ENCODE measurements around the gene OPN3. TPM values are rescaled to one million over a fixed set of nuclear protein-coding genes. Genes with fewer than 3 reads are reported as not detected.
"Not testable (repeated sequence)": the region's sequence is repeated elsewhere in the genome, so short reads cannot be mapped to it uniquely, and the experiment has no call there.

The OPN3 gene, protein sequence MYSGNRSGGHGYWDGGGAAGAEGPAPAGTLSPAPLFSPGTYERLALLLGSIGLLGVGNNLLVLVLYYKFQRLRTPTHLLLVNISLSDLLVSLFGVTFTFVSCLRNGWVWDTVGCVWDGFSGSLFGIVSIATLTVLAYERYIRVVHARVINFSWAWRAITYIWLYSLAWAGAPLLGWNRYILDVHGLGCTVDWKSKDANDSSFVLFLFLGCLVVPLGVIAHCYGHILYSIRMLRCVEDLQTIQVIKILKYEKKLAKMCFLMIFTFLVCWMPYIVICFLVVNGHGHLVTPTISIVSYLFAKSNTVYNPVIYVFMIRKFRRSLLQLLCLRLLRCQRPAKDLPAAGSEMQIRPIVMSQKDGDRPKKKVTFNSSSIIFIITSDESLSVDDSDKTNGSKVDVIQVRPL
- 10 to 100 TPM in 1 of 2 donors, 1 to 10 TPM in 1; 9.2 to 14.7 TPM for total RNA-seq

DNA sequence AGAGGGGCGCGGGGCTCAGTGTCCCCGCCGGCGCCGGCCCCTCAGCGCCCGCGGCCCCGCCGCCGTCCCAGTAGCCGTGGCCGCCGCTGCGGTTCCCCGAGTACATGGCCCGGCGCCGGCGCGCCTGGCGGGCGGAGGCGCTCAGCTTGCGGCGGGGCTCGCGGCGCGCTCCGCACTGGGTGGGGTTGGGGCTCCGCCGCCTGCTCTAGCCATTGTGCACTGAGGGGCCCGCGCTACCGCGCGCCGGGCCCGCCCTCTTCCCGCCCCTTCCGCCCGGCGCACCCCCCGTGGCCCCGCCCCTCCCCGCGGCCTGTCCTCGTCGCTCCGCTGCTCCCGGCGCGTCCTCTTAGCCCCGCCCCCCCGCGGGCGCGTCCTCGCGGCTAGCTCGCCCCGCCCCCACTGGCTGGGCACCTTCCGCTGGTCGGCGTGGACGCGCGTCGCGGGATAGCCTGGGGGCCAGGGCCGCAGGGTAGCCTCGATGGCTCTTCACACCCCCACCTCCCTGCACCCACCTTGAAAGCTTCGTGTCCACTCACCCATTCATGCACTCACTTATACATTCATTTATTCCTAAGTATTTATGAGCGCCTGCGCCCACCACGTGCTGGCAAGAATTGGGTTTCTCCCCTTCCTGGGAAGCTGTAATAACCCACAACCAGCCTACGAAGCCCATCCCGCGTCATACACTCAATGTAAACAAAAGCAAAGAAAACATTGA lies at the start of gene OPN3, which contains the start of gene CHML:
OPN3 (minus strand) TSS at position 221 of the 718 bp plus-strand sequence; CDS start at position 106, 115 bp downstream.
CHML (minus strand) TSS at position 221 of the 718 bp plus-strand sequence. CDS start 4,603 bp downstream, outside the sequence.
- Mint-ChIP-seq H3K4me1 (peaks cover 25% of the 10 kb centered on the region), H3K36me3 (ENCODE audit: low read depth) (peaks cover 27% of the 10 kb centered on the region), H3K9me3 (peaks cover 4% of the 10 kb centered on the region), H3K27me3 (no peaks in the 10 kb centered on the region), H3K4me3 (peak within 1 kb of the TSS; percentile 83), H3K27ac (peak within 1 kb of the TSS; percentile 60)
- peak; percentile 97 for ATAC-seq (replicated peaks)

GRCh38 chr1:241688940-241689368 lies 48.8 kb upstream of the OPN3 start:
- Mint-ChIP-seq H3K4me3 (no peak overlapping the region), H3K4me1 (no peaks in the 10 kb centered on the region), H3K27ac (no peak overlapping the region), H3K36me3 (ENCODE audit: low read depth) (no peaks in the 10 kb centered on the region), H3K9me3 (no peaks in the 10 kb centered on the region), H3K27me3 (no peaks in the 10 kb centered on the region)
- ATAC-seq (replicated peaks) = no peak

- Mint-ChIP-seq H3K27ac (no peak overlapping the region), H3K4me3 (no peak overlapping the region), H3K9me3 (no peaks in the 10 kb centered on the region), H3K27me3 (peaks cover 4% of the 10 kb centered on the region), H3K4me1 (no peaks in the 10 kb centered on the region), H3K36me3 (ENCODE audit: low read depth) (no peaks in the 10 kb centered on the region)
- no peak for ATAC-seq (replicated peaks)
Observed at GRCh38 chr1:241684108-241684507, 43.9 kb upstream of the OPN3 start.

DNA sequence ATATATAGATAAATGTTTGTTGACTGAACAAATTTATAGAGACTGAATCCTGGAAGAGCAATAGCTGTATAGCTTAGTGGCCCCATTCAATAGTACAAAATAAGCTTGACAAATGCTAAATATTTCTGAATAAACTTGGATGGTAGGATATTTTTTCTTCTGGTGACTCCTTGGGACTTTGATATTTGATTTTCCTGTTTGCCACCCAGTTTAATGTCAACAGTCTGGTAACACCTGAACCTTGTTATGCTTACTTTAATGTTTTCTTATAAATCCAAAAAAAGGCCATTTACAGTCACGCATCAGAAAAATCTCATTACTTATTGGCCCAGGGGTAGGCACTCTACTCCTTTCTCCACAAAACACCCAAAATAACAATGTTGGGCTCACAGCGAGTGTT lies 42.8 kb upstream of the OPN3 start:
- Mint-ChIP-seq H3K4me3 (no peak overlapping the region), H3K27ac (no peak overlapping the region), H3K36me3 (ENCODE audit: low read depth) (no peaks in the 10 kb centered on the region), H3K9me3 (no peaks in the 10 kb centered on the region), H3K27me3 (peaks cover 4% of the 10 kb centered on the region), H3K4me1 (peaks cover under 1% of the 10 kb centered on the region)
- no peak for ATAC-seq (replicated peaks)

- not testable (repeated sequence) for H3K36me3 Mint-ChIP-seq (ENCODE audit: low read depth); H3K27me3 Mint-ChIP-seq; H3K27ac Mint-ChIP-seq; H3K4me1 Mint-ChIP-seq; ATAC-seq (replicated peaks); H3K9me3 Mint-ChIP-seq; H3K4me3 Mint-ChIP-seq
Observed at GRCh38 chr1:241681861-241682448, 41.8 kb upstream of the OPN3 start.

GRCh38 chr1:241679961-241680360 lies 39.8 kb upstream of the OPN3 start:
- no peak overlapping the region for H3K4me3 Mint-ChIP-seq
- H3K36me3 Mint-ChIP-seq (ENCODE audit: low read depth) = no peaks in the 10 kb centered on the region
- H3K9me3 Mint-ChIP-seq = no peaks in the 10 kb centered on the region
- no peak overlapping the region for H3K27ac Mint-ChIP-seq
- ATAC-seq (replicated peaks) = no peak
- H3K27me3 Mint-ChIP-seq = peaks cover 4% of the 10 kb centered on the region
- H3K4me1 Mint-ChIP-seq = peaks cover 8% of the 10 kb centered on the region

DNA sequence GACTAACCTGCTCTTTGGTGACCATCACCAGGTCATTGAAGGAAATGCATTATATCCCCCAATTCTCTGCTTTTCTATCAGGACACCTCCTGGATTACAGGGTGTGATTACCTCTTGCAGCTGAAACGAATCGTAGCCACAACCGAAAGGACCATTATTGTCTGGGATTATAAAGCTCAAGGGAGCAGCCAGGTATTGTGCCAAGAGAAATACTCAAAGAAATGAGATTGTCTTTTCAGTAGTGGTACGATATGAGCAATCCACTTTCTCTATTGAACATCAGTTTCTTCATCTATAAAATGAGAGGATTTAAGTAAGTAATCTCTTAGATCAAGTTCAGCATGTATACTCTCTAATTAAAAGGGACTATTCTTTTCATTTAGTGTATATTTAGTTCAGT lies 39.2 kb upstream of the OPN3 start:
- no peak for ATAC-seq (replicated peaks)
- Mint-ChIP-seq H3K4me1 (peaks cover 8% of the 10 kb centered on the region), H3K9me3 (no peaks in the 10 kb centered on the region), H3K4me3 (no peak overlapping the region), H3K27me3 (peaks cover 4% of the 10 kb centered on the region), H3K27ac (no peak overlapping the region), H3K36me3 (ENCODE audit: low read depth) (no peaks in the 10 kb centered on the region)

DNA sequence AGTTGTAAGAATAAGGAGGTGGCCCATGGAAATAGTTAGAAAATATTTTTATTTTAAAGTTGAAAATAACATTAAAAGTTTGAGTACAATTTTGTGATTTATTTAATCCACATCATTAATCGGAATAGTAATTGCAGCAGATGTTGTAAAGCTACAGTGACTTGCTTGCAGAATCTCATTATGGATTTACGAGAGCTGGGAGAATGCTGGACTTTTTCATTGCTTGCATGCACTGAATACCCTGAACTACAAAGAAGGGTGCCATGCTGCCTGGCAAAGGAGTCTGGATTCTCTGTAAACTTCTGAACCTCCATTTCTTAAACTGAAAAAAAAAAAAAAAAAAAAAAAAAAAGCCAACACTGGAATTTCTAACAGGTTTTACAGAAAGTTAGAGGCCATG lies 38.4 kb upstream of the OPN3 start:
- Mint-ChIP-seq H3K9me3 (no peaks in the 10 kb centered on the region), H3K4me3 (no peak overlapping the region), H3K27ac (no peak overlapping the region), H3K4me1 (peaks cover 8% of the 10 kb centered on the region), H3K27me3 (peaks cover 4% of the 10 kb centered on the region), H3K36me3 (ENCODE audit: low read depth) (no peaks in the 10 kb centered on the region)
- ATAC-seq (replicated peaks) = no peak

- no peaks in the 10 kb centered on the region for H3K36me3 Mint-ChIP-seq (ENCODE audit: low read depth)
- peaks cover 9% of the 10 kb centered on the region for H3K27me3 Mint-ChIP-seq
- peak; percentile 98 for ATAC-seq (replicated peaks)
- peak overlapping the region; percentile 60 for H3K27ac Mint-ChIP-seq
- H3K9me3 Mint-ChIP-seq = no peaks in the 10 kb centered on the region
- peak overlapping the region; percentile 70 for H3K4me3 Mint-ChIP-seq
- H3K4me1 Mint-ChIP-seq = peaks cover 8% of the 10 kb centered on the region
Observed at GRCh38 chr1:241677201-241677600, 37.0 kb upstream of the OPN3 start.

- Mint-ChIP-seq H3K9me3 (no peaks in the 10 kb centered on the region), H3K4me3 (no peak overlapping the region), H3K27ac (no peak overlapping the region), H3K4me1 (peaks cover 8% of the 10 kb centered on the region), H3K36me3 (ENCODE audit: low read depth) (no peaks in the 10 kb centered on the region), H3K27me3 (peaks cover 9% of the 10 kb centered on the region)
- ATAC-seq (replicated peaks) = no peak
Observed at GRCh38 chr1:241675983-241676382, 35.8 kb upstream of the OPN3 start.

DNA sequence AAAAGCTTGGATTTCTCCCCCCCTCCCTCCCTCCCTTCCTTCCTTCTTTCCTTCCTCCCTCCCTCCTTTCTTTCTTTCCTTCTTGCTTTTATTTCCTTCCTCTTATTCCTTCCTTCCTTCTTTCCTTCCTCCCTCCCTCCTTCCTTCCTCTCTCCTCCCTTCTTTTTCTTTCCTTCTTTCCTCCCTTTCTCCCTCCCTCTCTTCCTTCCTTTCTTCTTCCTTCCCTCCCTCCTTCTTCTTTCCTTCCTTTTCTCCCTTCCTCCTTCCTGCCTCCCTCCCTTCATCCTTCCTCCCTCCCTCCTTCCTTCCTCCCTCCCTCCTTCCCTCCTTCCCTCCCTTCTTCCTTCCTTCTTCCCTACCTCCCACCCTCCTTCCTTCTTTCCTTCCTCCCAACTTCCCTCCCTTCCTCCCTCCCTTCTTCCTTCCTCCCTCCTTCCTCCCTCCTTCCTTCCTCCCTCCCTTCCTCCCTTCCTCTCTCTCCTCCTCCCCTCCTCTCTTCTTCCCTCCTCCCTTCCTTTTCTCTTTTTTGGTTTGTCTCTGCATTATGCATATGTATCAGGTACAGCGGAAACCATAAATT lies 34.7 kb upstream of the OPN3 start:
- Mint-ChIP-seq H3K36me3 (ENCODE audit: low read depth) (no peaks in the 10 kb centered on the region), H3K4me1 (peaks cover 8% of the 10 kb centered on the region), H3K9me3 (no peaks in the 10 kb centered on the region), H3K27me3 (peaks cover 5% of the 10 kb centered on the region), H3K27ac (no peak overlapping the region), H3K4me3 (no peak overlapping the region)
- ATAC-seq (replicated peaks) = no peak

DNA sequence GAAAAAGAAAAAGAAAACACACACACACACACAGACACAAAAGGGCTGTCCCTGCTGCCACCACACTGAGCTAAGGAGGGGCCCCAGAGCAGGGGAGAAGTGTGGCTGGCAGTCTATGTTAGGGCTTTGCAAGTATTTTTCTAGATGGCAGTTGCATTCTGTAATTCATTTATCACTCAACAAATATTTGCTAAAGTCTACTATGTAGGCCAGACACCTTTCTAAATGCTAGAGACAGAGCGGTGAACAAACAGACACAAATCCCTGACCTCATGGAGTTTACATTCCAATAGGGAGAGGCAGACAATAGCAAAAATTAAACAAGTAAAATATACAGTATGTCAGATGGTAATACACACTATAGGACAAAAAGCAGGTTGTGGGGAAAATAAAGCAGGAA lies 32.1 kb upstream of the OPN3 start:
- Mint-ChIP-seq H3K9me3 (no peaks in the 10 kb centered on the region), H3K27me3 (peaks cover 9% of the 10 kb centered on the region), H3K36me3 (ENCODE audit: low read depth) (no peaks in the 10 kb centered on the region), H3K27ac (no peak overlapping the region), H3K4me1 (peaks cover under 1% of the 10 kb centered on the region), H3K4me3 (no peak overlapping the region)
- ATAC-seq (replicated peaks) = no peak

DNA sequence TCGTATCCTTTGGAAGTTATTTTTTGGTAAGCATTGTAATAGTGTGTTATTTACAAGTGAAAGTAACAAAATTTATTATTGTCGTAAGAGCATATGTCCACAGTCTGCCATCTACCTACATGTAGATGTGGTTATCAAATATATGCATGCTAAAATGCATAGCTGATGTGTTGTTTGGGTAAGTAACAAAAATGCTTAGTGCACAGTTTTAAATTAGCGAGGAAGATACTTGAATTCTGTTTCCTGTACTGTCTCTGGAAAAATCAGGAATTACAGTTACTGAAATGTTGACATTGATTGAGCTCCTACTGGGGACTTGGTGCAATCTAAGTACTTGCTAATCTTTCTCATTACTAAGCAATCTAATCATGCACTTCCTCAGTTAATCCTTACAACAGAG lies 26.2 kb upstream of the OPN3 start:
- Mint-ChIP-seq H3K4me1 (no peaks in the 10 kb centered on the region), H3K9me3 (no peaks in the 10 kb centered on the region), H3K36me3 (ENCODE audit: low read depth) (no peaks in the 10 kb centered on the region), H3K27ac (no peak overlapping the region), H3K27me3 (peaks cover 4% of the 10 kb centered on the region), H3K4me3 (no peak overlapping the region)
- ATAC-seq (replicated peaks) = no peak

DNA sequence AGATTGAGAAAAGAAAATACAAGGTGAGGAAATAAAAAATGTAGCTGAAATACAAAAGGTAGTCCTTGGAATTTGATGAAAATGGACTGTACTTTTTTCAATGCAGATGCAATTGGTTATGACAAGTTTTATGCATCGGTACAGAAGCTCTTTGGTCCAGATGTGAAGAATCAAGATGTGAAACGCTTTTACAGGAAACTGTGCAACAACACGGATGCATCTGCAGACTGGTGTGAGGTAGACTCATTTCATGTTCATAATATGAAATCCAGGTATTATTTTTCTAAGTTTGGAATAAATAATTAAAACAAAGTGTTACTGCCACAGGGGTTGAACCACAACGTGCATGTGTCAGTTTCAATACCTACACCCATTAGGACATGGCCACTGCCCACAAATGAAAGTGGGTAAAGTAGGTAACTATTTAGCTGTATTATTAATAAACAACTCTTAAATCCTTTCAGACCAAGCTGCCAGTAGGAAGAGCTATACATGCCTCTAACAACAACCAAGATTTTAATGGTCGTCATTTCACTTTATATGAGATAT lies 20.3 kb upstream of the OPN3 start:
- no peaks in the 10 kb centered on the region for H3K36me3 Mint-ChIP-seq (ENCODE audit: low read depth)
- H3K9me3 Mint-ChIP-seq = no peaks in the 10 kb centered on the region
- peaks cover 3% of the 10 kb centered on the region for H3K27me3 Mint-ChIP-seq
- no peak overlapping the region for H3K27ac Mint-ChIP-seq
- no peak overlapping the region for H3K4me3 Mint-ChIP-seq
- no peak for ATAC-seq (replicated peaks)
- no peaks in the 10 kb centered on the region for H3K4me1 Mint-ChIP-seq
